Ovary (tissue), 3 donors: ENCODE measurements around the gene BMX.

Source experiments
- EP300 ChIP-seq: sonication (generic); formaldehyde crosslinking; IDR thresholded peaks from one replicate; pipeline ENCODE4 v1.6.1; 2017; ENCODE audit warnings: antibody characterized with exemption
- POLR2A ChIP-seq: fragments of 450-650 bp; IDR thresholded peaks from one replicate; pipeline ENCODE4 v1.6.1; 2017; ENCODE audit warnings: antibody characterized with exemption, mild to moderate bottlenecking, moderate library complexity
- TF ChIP-seq, protein P1 (sequence below), 3 donors: fragments of 450-650 bp in 2 of 3; fragments of 200-600 bp in 1 of 3; IDR thresholded peaks; one replicate each; pipeline versions ENCODE4 v1.5.1 to v1.8.0; 2016 to 2022; ENCODE audit warnings: antibody characterized with exemption in 3 of 3, mild to moderate bottlenecking in 1 of 3
- donor health status: DM: no; HTN: no; CAD: no.

DNA sequence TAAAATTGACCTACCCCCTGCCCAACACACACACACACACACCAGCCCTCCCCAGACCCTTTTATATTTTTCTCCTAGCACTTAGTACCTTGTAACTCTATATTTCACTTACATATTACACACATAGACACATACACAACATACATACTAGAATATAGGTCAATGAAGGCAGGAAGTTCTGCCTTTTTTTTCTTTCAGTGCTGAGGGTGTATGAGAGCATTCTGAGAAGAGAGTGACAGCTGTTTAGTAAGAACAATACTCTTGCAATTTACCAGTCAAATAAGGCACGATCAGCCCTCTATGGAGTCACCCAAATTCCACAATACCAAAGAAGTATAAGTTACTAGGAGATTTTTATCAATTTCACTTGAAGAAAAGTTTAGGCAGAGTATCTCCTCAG, 66.7 kb downstream of the BMX start:
- TF ChIP-seq, protein P1, sequence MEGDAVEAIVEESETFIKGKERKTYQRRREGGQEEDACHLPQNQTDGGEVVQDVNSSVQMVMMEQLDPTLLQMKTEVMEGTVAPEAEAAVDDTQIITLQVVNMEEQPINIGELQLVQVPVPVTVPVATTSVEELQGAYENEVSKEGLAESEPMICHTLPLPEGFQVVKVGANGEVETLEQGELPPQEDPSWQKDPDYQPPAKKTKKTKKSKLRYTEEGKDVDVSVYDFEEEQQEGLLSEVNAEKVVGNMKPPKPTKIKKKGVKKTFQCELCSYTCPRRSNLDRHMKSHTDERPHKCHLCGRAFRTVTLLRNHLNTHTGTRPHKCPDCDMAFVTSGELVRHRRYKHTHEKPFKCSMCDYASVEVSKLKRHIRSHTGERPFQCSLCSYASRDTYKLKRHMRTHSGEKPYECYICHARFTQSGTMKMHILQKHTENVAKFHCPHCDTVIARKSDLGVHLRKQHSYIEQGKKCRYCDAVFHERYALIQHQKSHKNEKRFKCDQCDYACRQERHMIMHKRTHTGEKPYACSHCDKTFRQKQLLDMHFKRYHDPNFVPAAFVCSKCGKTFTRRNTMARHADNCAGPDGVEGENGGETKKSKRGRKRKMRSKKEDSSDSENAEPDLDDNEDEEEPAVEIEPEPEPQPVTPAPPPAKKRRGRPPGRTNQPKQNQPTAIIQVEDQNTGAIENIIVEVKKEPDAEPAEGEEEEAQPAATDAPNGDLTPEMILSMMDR (IDR thresholded peaks at IDR 0.05): no peak
- TF ChIP-seq POLR2A (no peak), EP300 (no peak)
